Superior temporal gyrus (tissue), 1 donor: ENCODE results near the gene ASL.
"Not testable (repeated sequence)": the region's sequence is repeated elsewhere in the genome, so short reads cannot be mapped to it uniquely, and the experiment has no call there.

Experiments
- DNase-seq: peaks from one replicate; pipeline ENCODE4 v3.0.0-alpha.2; 2016; ENCODE audit errors: extremely low spot score

Gene ASL

GRCh38 chr7:66119245-66119850 lies 43.7 kb downstream of the ASL start:
- no peak for DNase-seq

- no peak for DNase-seq
Observed at GRCh38 chr7:66123175-66123528, 47.5 kb downstream of the ASL start.

- not testable (repeated sequence) for DNase-seq
Observed at GRCh38 chr7:66124569-66124861, 48.9 kb downstream of the ASL start.

GRCh38 chr7:66125052-66125694 lies 49.6 kb downstream of the ASL start:
- DNase-seq, result no peak

- DNase-seq, result not testable (repeated sequence)
Observed at GRCh38 chr7:66125781-66126352, 50.2 kb downstream of the ASL start.

- not testable (repeated sequence) for DNase-seq
Observed at GRCh38 chr7:66127172-66127571, 51.6 kb downstream of the ASL start.

- DNase-seq, result no peak
Observed at GRCh38 chr7:66138994-66139752, 63.6 kb downstream of the ASL start.

GRCh38 chr7:66140924-66141323 lies 65.3 kb downstream of the ASL start:
- DNase-seq, result peak; percentile 80

GRCh38 chr7:66142334-66142733 lies 66.7 kb downstream of the ASL start:
- no peak for DNase-seq

- DNase-seq, result no peak
Observed at GRCh38 chr7:66142996-66143395, 67.4 kb downstream of the ASL start.
